H1 (cell line): Measurements from ENCODE around the gene SIRT7. TPM values are rescaled to one million over a fixed set of nuclear protein-coding genes. Genes with fewer than 3 reads are reported as not detected.

Source experiments
- CTCF ChIA-PET: fragments of 300-600 bp; sonication (Branson Sonifier 250); formaldehyde crosslinking; loops from one replicate; lab custom pipeline; 2021; ENCODE audit not compliant: partially characterized antibody; lab: Charles Lee
- POLR2A ChIA-PET: fragments of 300-600 bp; sonication (Branson Sonifier 250); formaldehyde crosslinking; loops from one replicate; lab custom pipeline; 2021; ENCODE audit warnings: inconsistent platforms; ENCODE audit not compliant: partially characterized antibody; lab: Charles Lee
- DNase-seq, 2 experiments: peaks; one replicate each; pipeline versions ENCODE4 v3.0.0 to v3.0.0-alpha.2; 2010 to 2022; ENCODE audit warnings: low spot score in 2 of 2, low read depth in 1 of 2, mixed read lengths in 1 of 2
- FAIRE-seq: peaks from 2 replicates; lab custom pipeline; 2011; peaks lifted over from hg19 to GRCh38; lab: Jason Lieb, UNC
- H2AFZ ChIP-seq: 2 replicates; pipeline ENCODE4 v1.8.1; 2012; ENCODE audit warnings: low read length, inconsistent platforms
- H2AK5ac ChIP-seq: 2 replicates; pipeline ENCODE4 v1.6.1; 2013; ENCODE audit warnings: low read depth, low read length
- H2BK120ac ChIP-seq: replicated peaks from 2 replicates; pipeline ENCODE3; 2013; ENCODE audit warnings: low read depth, low read length, inconsistent platforms
- H2BK12ac ChIP-seq: 2 replicates; pipeline ENCODE4 v1.6.1; 2013; ENCODE audit warnings: low read depth, low read length
- H2BK15ac ChIP-seq: 2 replicates; pipeline ENCODE4 v1.6.1; 2013; ENCODE audit warnings: low read length
- H2BK20ac ChIP-seq: 2 replicates; pipeline ENCODE4 v1.6.1; 2013; ENCODE audit warnings: low read length
- H2BK5ac ChIP-seq: 2 replicates; pipeline ENCODE4 v1.6.1; 2013; ENCODE audit warnings: low read depth, low read length
- H3K14ac ChIP-seq: 2 replicates; pipeline ENCODE4 v1.6.1; 2013; ENCODE audit warnings: inconsistent platforms; ENCODE audit not compliant: insufficient read length
- H3K18ac ChIP-seq: 2 replicates; pipeline ENCODE4 v1.6.1; 2013; ENCODE audit warnings: low read length; ENCODE audit errors: extremely low read depth
- H3K23ac ChIP-seq: 2 replicates; pipeline ENCODE4 v1.6.1; 2013; ENCODE audit warnings: inconsistent platforms; ENCODE audit not compliant: insufficient read length
- H3K23me2 ChIP-seq: 2 replicates; pipeline ENCODE4 v1.6.1; 2013; ENCODE audit warnings: low read depth, low read length
- H3K27ac ChIP-seq: 2 replicates; pipeline ENCODE4 v1.6.1; 2011; ENCODE audit warnings: low read depth, low read length, inconsistent platforms
- H3K27me3 ChIP-seq, 4 experiments: replicated peaks in 1 of 4; 1 replicate in 1 of 4; 2 replicates in 3 of 4; pipeline versions ENCODE4 v1.6.1 to v1.8.1; 2011 to 2013; ENCODE audit warnings: low read length in 3 of 4, mild to moderate bottlenecking in 3 of 4, inconsistent platforms in 2 of 4, mixed read lengths in 2 of 4, moderate library complexity in 1 of 4; ENCODE audit not compliant: control insufficient read depth in 3 of 4, insufficient read depth in 3 of 4; ENCODE audit errors: extremely low read depth in 1 of 4
- H3K36me3 ChIP-seq, 4 experiments: 2 replicates each; pipeline versions ENCODE4 v1.6.1 to v1.8.1; 2011 to 2013; ENCODE audit warnings: mild to moderate bottlenecking in 4 of 4, low read length in 3 of 4, moderate library complexity in 2 of 4, control low read depth in 1 of 4, inconsistent platforms in 1 of 4; ENCODE audit not compliant: insufficient read depth in 4 of 4, control insufficient read depth in 2 of 4
- H3K4ac ChIP-seq: replicated peaks from 2 replicates; pipeline ENCODE3; 2013; ENCODE audit warnings: low read length, low read depth, mixed read lengths, inconsistent platforms; ENCODE audit not compliant: insufficient read length
- H3K4me1 ChIP-seq, 4 experiments: replicated peaks in 1 of 4; 1 replicate in 1 of 4; 2 replicates in 3 of 4; pipeline versions ENCODE4 v1.6.1 to v1.8.1; 2011 to 2013; ENCODE audit warnings: low read length in 3 of 4, inconsistent platforms in 2 of 4, mixed read lengths in 1 of 4; ENCODE audit not compliant: insufficient read depth in 4 of 4, control insufficient read depth in 3 of 4
- H3K4me2 ChIP-seq, 2 experiments: 2 replicates each; pipeline versions ENCODE4 v1.6.1 to v1.8.1; 2011 to 2013; ENCODE audit warnings: low read depth in 2 of 2, low read length in 2 of 2, control low read depth in 1 of 2, inconsistent platforms in 1 of 2, mild to moderate bottlenecking in 1 of 2; ENCODE audit not compliant: insufficient read depth in 1 of 2
- H3K4me3 ChIP-seq, 4 experiments: fragments of 200-600, 300-600 bp in 1 of 4; sonication (generic), shearing (Covaris generic), sonication (Bioruptor Twin) in 1 of 4; 2 replicates each; pipeline versions ENCODE4 v1.5.1 to v1.8.1; 2011 to 2016; ENCODE audit warnings: low read length in 4 of 4, low read depth in 3 of 4, control low read depth in 2 of 4, inconsistent platforms in 2 of 4, mild to moderate bottlenecking in 2 of 4, mixed read lengths in 1 of 4, moderate library complexity in 1 of 4; ENCODE audit not compliant: insufficient read depth in 2 of 4; ENCODE audit errors: extremely low read depth in 1 of 4
- H3K56ac ChIP-seq: replicated peaks from 2 replicates; pipeline ENCODE3; 2013; ENCODE audit warnings: low read depth, mild to moderate bottlenecking, mixed read lengths, low read length, inconsistent platforms; ENCODE audit not compliant: insufficient read length
- H3K79me1 ChIP-seq: 2 replicates; pipeline ENCODE4 v1.6.1; 2013; ENCODE audit warnings: low read depth, low read length, control low read depth
- H3K79me2 ChIP-seq, 2 experiments: 2 replicates each; pipeline versions ENCODE4 v1.6.1 to v1.8.1; 2012 to 2013; ENCODE audit warnings: low read length in 2 of 2, mild to moderate bottlenecking in 2 of 2, inconsistent platforms in 1 of 2; ENCODE audit not compliant: insufficient read depth in 2 of 2, control insufficient read depth in 1 of 2
- H3K9ac ChIP-seq, 4 experiments: replicated peaks in 1 of 4; 1 replicate in 1 of 4; 2 replicates in 3 of 4; pipeline versions ENCODE4 v1.6.1 to v1.8.1; 2011 to 2013; ENCODE audit warnings: low read depth in 3 of 4, low read length in 3 of 4, control low read depth in 2 of 4, mild to moderate bottlenecking in 2 of 4, moderate library complexity in 2 of 4, inconsistent platforms in 1 of 4; ENCODE audit errors: extremely low read depth in 1 of 4
- H3K9me3 ChIP-seq, 2 experiments: 2 replicates each; pipeline versions ENCODE4 v1.6.1 to v1.8.1; 2012 to 2013; ENCODE audit warnings: mild to moderate bottlenecking in 2 of 2, moderate library complexity in 2 of 2, control low read depth in 1 of 2, inconsistent platforms in 1 of 2, low read depth in 1 of 2, low read length in 1 of 2, mixed read lengths in 1 of 2; ENCODE audit not compliant: insufficient read depth in 2 of 2
- H4K20me1 ChIP-seq, 2 experiments: replicated peaks in 1 of 2; 2 replicates each; pipeline versions ENCODE3 to v1.8.1; 2011 to 2013; ENCODE audit warnings: inconsistent platforms in 2 of 2, low read length in 2 of 2, mild to moderate bottlenecking in 1 of 2; ENCODE audit not compliant: insufficient read depth in 2 of 2, control insufficient read depth in 1 of 2
- H4K5ac ChIP-seq: 2 replicates; pipeline ENCODE4 v1.6.1; 2013; ENCODE audit warnings: low read length, low read depth, mixed read lengths, inconsistent platforms; ENCODE audit not compliant: insufficient read length
- H4K8ac ChIP-seq: 2 replicates; pipeline ENCODE4 v1.8.0; 2013; ENCODE audit warnings: mild to moderate bottlenecking, moderate library complexity, low read length, inconsistent platforms; ENCODE audit not compliant: insufficient read depth; ENCODE audit errors: extremely low read depth
- H4K91ac ChIP-seq: replicated peaks from 2 replicates; pipeline ENCODE3; 2013; ENCODE audit warnings: low read length, mixed read lengths, inconsistent platforms; ENCODE audit not compliant: insufficient read length
- CTBP2 ChIP-seq: IDR thresholded peaks from 2 replicates; pipeline ENCODE4 v1.7.0; 2011; ENCODE audit warnings: borderline replicate concordance, mild to moderate bottlenecking, moderate library complexity, mixed read lengths, low read length; ENCODE audit not compliant: insufficient read depth, insufficient read length
- GABPA ChIP-seq: IDR thresholded peaks from 2 replicates; pipeline ENCODE4 v1.6.1; 2011; ENCODE audit warnings: mild to moderate bottlenecking, low read length, moderate library complexity, borderline replicate concordance; ENCODE audit not compliant: insufficient read depth
- MAFK ChIP-seq: IDR thresholded peaks from 2 replicates; pipeline ENCODE4 v1.6.1; 2012; ENCODE audit warnings: low read depth, mild to moderate bottlenecking, improper control_type of control experiment, low read length
- POLR2A ChIP-seq, 2 experiments: IDR thresholded peaks; 1 replicate in 1 of 2; 2 replicates in 1 of 2; pipeline ENCODE4 v1.6.1; 2011; ENCODE audit warnings: low read depth in 2 of 2, low read length in 2 of 2, mild to moderate bottlenecking in 2 of 2; ENCODE audit errors: control extremely low read depth in 1 of 2
- SP1 ChIP-seq: IDR thresholded peaks from 2 replicates; pipeline ENCODE4 v1.6.1; 2011; ENCODE audit warnings: low read depth, low read length
- SP4 ChIP-seq: IDR thresholded peaks from 2 replicates; pipeline ENCODE4 v1.6.1; 2012; ENCODE audit warnings: low read length, inconsistent platforms
- TAF1 ChIP-seq: IDR thresholded peaks from 2 replicates; pipeline ENCODE4 v1.6.1; 2011; ENCODE audit warnings: mild to moderate bottlenecking, low read depth, low read length
- TAF7 ChIP-seq: optimal IDR thresholded peaks from 2 replicates; pipeline ENCODE3; 2011; ENCODE audit warnings: low read depth, mild to moderate bottlenecking, inconsistent platforms, low read length, moderate library complexity, borderline replicate concordance
- USF2 ChIP-seq: IDR thresholded peaks from 2 replicates; pipeline ENCODE4 v1.6.1; 2011; ENCODE audit warnings: low read length, improper control_type of control experiment
- WGBS, 2 experiments: shearing (Covaris generic) in 1 of 2; methylation state at CpG; one replicate each; pipeline versions ENCODE4 v1.1.6 to v1.1.7; 2013 to 2015; ENCODE audit warnings: low lambda C conversion rate in 2 of 2, mixed read lengths in 2 of 2, inconsistent platforms in 1 of 2, low coverage in 1 of 2, missing lambda C conversion rate in 1 of 2; ENCODE audit not compliant: insufficient replicate concordance in 2 of 2, insufficient coverage in 1 of 2, insufficient read length in 1 of 2; ENCODE audit errors: extremely low coverage in 1 of 2, missing lambda C conversion rate in 1 of 2; 5-methylcytosine and 5-hydroxymethylcytosine counted together
- polyA plus RNA-seq, 7 experiments: library from polyadenylated mRNA; depleted of rRNA in 3 of 7; stranded (reverse) in 5 of 7; unstranded in 2 of 7; fragments of >200 nt in 5 of 7; fragments of 200-250 nt in 2 of 7; gene quantifications; 1 replicate in 5 of 7; 2 replicates in 1 of 7; 4 replicates in 1 of 7; pipeline versions ENCODE4 v1.2.1 to v1.2.3, GENCODE V29; 2011 to 2013; ENCODE audit warnings: missing spikeins in 2 of 7, mixed read lengths in 2 of 7
- total RNA-seq: library from RNA; stranded (reverse); fragmentation: NEBNext Ultra II Directional; extraction: Animal tissue kit (Norgen Biotek cat#: 25700); gene quantifications from 2 replicates; pipeline ENCODE4 v1.2.1, GENCODE V29; 2021

Gene SIRT7
- total and polyA plus RNA-seq, 2 of the 8 experiments (the other 6 are each of a cell fraction or from before 2014, with no cell fraction given): 5.8 to 16.6 TPM

- H3K27me3 ChIP-seq: peaks cover 0 to 12% (median 9%) of the 10 kb centered on the region in 4 experiments; a peak in 4 of 7 replicates
- no peak overlapping the region for H4K8ac ChIP-seq
- peak overlapping the region; percentile 79 to 88 for H3K4me2 ChIP-seq
- peak overlapping the region; percentile 45 for H4K91ac ChIP-seq
- no peak overlapping the region for H3K56ac ChIP-seq
- H3K9me3 ChIP-seq: no peaks in the 10 kb centered on the region
- peaks cover 15% of the 10 kb centered on the region; the same call in 1 of the 2 replicates for H3K23me2 ChIP-seq
- H2AFZ ChIP-seq: no peak overlapping the region
- H4K20me1 ChIP-seq: peaks cover 15 to 30% of the 10 kb centered on the region in 2 experiments
- peaks cover 43% of the 10 kb centered on the region for H3K79me1 ChIP-seq
- H3K36me3 ChIP-seq: peaks cover 3 to 20% (median 6%) of the 10 kb centered on the region in 4 experiments; a peak in 6 of 8 replicates
- H4K5ac ChIP-seq: no peak overlapping the region
- ChIA-PET POLR2A (interaction anchor here (0.5 to 14.6 kb wide), 22 partner anchors 11 to 173 kb away, joined by 3 to 150 read pairs (median 4); partner anchors contain the start of genes ANAPC11, ARHGDIA, FASN and MCRIP1), CTCF (interaction anchor here (0.6 to 2.5 kb wide), 19 partner anchors 8 to 479 kb away, joined by 3 to 10 read pairs (median 4); partner anchors contain the start of genes ALYREF and ANAPC11)
- 60% methylated on average over 19 of the region's 21 CpGs; no CpG with 5 or more reads in 1 of the 2 experiments for WGBS, 2 experiments
- no peak overlapping the region for H3K14ac ChIP-seq
- FAIRE-seq (no peak), DNase-seq (no peak)
- H2BK5ac ChIP-seq: peak overlapping the region; percentile 93; the same call in 1 of the 2 replicates
- H3K27ac ChIP-seq: no peak overlapping the region
- H2BK12ac ChIP-seq: peak overlapping the region; percentile 92; the same call in 1 of the 2 replicates
- peak overlapping the region; percentile 98; the same call in 1 of the 2 replicates for H2BK15ac ChIP-seq
- H3K23ac ChIP-seq: no peak overlapping the region
- H3K4me3 ChIP-seq: peak overlapping the region in 2 of 4 experiments; percentile 7 to 51; a peak in 3 of 8 replicates
- H3K9ac ChIP-seq: no peak overlapping the region
- peaks cover 12 to 65% of the 10 kb centered on the region in 2 experiments; a peak in 3 of 4 replicates for H3K79me2 ChIP-seq
- H2BK120ac ChIP-seq: peak overlapping the region; percentile 29
- 0 out of 2 replicates have a peak overlapping the region, but pooled peaks have one; percentile 82 for H2AK5ac ChIP-seq
- peak overlapping the region; percentile 62 for H3K18ac ChIP-seq
- H3K4ac ChIP-seq: peak overlapping the region; percentile 36
- peaks cover 0 to 41% (median 32%) of the 10 kb centered on the region in 4 experiments; a peak in 6 of 7 replicates for H3K4me1 ChIP-seq
- peak overlapping the region; percentile 80; the same call in 1 of the 2 replicates for H2BK20ac ChIP-seq
- TF ChIP-seq TAF1 (no peak), CTBP2 (no peak), POLR2A (IDR thresholded peaks at IDR 0.05; ENCODE audit: control extremely low read depth in 1 of 2, low read depth in 2 of 2, low read length in 2 of 2) (no peak), TAF7 (no peak), SP1 (no peak), MAFK (peak; percentile 37; the same call in 1 of the 2 replicates), SP4 (no peak), USF2 (no peak), GABPA (no peak; the same call in 1 of the 2 replicates)
These were observed 6.9 kb upstream of the SIRT7 start for GRCh38 chr17:81924557-81925532.
